NB4 (cell line): ENCODE results near the gene MAP2K4.

Experiments
- DNase-seq: peaks from one replicate; pipeline ENCODE4 v3.0.0; 2010; ENCODE audit warnings: low read depth
- H3K4me3 ChIP-seq: one replicate; pipeline ENCODE4 v1.5.1; 2011; ENCODE audit warnings: mild to moderate bottlenecking, low read depth, low read length, moderate library complexity
- CTCF ChIP-seq: IDR thresholded peaks from one replicate; pipeline ENCODE4 v1.5.1; 2012; ENCODE audit warnings: low read depth, low read length
- MAX ChIP-seq: IDR thresholded peaks from 2 replicates; pipeline ENCODE4 v1.6.1; 2011; ENCODE audit warnings: low read depth, low read length
- MYC ChIP-seq: IDR thresholded peaks from 2 replicates; pipeline ENCODE4 v1.6.1; 2011; ENCODE audit warnings: low read depth, low read length
- POLR2A ChIP-seq: IDR thresholded peaks from 2 replicates; pipeline ENCODE4 v1.6.1; 2011; ENCODE audit warnings: mild to moderate bottlenecking; ENCODE audit not compliant: insufficient read length; ENCODE audit errors: extremely low read depth

The MAP2K4 gene

DNA sequence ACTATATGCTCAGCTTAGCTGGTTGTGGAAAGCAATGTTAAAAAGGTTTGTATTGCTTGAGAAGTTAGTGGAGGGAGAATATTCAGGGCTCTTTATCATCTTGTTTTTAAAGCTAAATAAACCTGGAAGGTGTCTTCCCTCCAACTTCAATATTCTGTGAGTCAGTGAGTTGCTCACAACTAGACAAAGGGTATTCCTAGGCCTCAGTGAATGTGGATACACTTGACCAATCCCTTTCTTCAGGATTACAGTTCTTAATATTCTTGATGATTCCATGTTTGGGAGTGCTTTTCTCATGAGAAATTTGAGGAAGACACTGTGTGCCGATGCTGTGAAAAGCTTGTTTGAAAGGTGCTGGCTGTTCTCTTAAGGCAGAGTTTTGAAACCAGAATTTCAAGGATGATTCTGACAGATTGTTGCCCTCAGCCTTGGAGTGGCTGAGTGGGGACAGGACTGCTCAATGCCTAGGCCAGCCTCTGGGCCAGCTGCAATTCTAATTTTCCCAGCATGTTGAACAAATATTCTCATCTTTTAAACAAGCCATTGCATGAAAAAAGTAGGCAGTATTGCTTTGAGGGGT lies 30.1 kb downstream of the MAP2K4 start:
- no peak for TF ChIP-seq MAX
- TF ChIP-seq POLR2A: no peak
- no peak for TF ChIP-seq MYC
- no peak for TF ChIP-seq CTCF
- H3K4me3 ChIP-seq: no peak overlapping the region
- no peak for DNase-seq

- no peak overlapping the region for H3K4me3 ChIP-seq
- no peak for DNase-seq
- TF ChIP-seq POLR2A: no peak
- no peak for TF ChIP-seq CTCF
- TF ChIP-seq MYC: no peak
- no peak for TF ChIP-seq MAX
Observed at GRCh38 chr17:12053552-12053951, 32.9 kb downstream of the MAP2K4 start.

- DNase-seq: no peak
- TF ChIP-seq CTCF: no peak
- TF ChIP-seq MYC: no peak
- no peak for TF ChIP-seq MAX
- TF ChIP-seq POLR2A: no peak
- H3K4me3 ChIP-seq: no peak overlapping the region
Observed at GRCh38 chr17:12055889-12056288, 35.2 kb downstream of the MAP2K4 start.

DNA sequence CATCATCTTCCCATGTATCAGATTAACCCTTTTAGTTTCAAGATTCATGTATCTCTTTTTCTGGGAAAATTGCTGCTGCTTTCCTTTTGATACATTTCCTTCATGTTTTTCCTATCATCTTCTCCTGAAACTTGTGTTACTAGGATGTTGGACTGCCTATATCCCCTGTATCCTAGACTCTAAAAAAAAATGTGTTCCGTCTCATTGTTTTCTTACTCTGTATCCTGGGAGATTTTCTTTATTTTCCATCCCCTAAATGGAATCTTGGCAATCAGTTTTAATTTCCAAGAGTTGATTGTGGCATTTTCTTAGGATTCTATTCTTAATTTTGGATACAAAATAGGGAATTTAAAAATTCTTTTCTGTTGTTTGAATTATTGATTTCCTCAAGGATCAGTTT lies 36.8 kb downstream of the MAP2K4 start:
- TF ChIP-seq POLR2A (no peak), CTCF (no peak), MAX (no peak), MYC (no peak)
- no peak overlapping the region for H3K4me3 ChIP-seq
- no peak for DNase-seq

DNA sequence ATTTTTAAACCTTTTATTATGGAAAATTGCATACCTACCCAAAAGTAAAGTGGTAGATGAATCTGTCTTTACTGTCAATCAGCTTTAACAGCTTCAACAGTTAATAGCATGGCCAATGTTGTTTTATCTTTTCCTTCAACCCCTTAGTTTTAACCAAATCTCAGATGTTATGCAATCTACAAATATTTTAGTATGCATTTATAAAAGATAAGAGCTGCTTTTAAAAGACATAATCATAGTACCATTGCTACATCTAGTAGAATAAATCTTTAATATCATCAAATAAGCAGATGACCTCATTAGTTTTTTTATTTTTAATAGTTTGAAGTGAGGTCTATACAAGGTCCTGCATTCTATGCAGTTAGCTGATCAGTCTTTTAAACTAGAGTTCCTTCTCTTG lies 37.9 kb downstream of the MAP2K4 start:
- no peak for DNase-seq
- H3K4me3 ChIP-seq: no peak overlapping the region
- TF ChIP-seq CTCF (no peak), MAX (no peak), POLR2A (no peak)

DNA sequence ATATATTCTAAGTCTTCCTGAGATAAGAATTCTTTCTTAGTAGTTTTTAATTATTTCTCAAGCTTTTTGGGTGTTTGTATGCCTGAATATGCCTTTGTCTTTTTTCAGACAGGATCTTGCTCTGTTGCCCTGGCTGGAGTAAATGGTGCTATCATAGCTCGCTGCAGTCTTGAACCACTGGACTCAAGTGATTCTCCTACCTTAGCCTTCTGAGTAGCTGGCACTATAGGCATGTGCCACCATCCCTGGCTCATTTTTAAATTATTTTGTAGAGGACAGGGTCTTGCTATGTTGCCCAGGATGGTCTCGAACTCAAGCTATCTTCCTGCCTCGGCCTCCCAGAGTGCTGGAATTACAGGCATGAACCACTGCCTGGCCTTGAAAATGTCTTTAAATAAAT lies 41.6 kb downstream of the MAP2K4 start:
- H3K4me3 ChIP-seq: no peak overlapping the region
- TF ChIP-seq POLR2A (no peak), MYC (no peak), CTCF (no peak), MAX (no peak)
- no peak for DNase-seq
